Measurements from ENCODE around the gene CLIC4. TPM values are rescaled to one million over a fixed set of nuclear protein-coding genes. Genes with fewer than 3 reads are reported as not detected.
A peak's percentile ranks its signal among the peaks of the same experiment; 100 is the strongest.

CLIC4 gene
- total and polyA plus RNA-seq, 4 donors = 97.4 to 245 (median 155) TPM

GRCh38 chr1:24849672-24850295, 104.5 kb downstream of the CLIC4 start:
- Histone ChIP-seq H3K4me3 (ENCODE audit: low read depth, low read length) (no peak overlapping the region), H3K36me3 (ENCODE audit: control insufficient read depth, insufficient read depth, low read length) (no peaks in the 10 kb centered on the region), H3K27ac (ENCODE audit: low read depth, low read length) (no peak overlapping the region), H3K4me1 (ENCODE audit: control insufficient read depth, insufficient read depth, low read length) (peaks cover 11% of the 10 kb centered on the region), H3K9me3 (ENCODE audit: control insufficient read depth, insufficient read depth, low read length) (no peaks in the 10 kb centered on the region), H3K27me3 (ENCODE audit: control insufficient read depth, insufficient read depth, low read length) (peaks cover 18% of the 10 kb centered on the region)
- no peak for DNase-seq (ENCODE audit: low read depth in 4 of 6, low spot score in 6 of 6)
- 45% methylated on average over 7 of the region's 9 CpGs for WGBS (ENCODE audit: insufficient coverage)

- WGBS (ENCODE audit: insufficient coverage) = 54% methylated on average over 3 of the region's 6 CpGs
- Histone ChIP-seq H3K9me3 (ENCODE audit: control insufficient read depth, insufficient read depth, low read length) (no peaks in the 10 kb centered on the region), H3K4me1 (ENCODE audit: control insufficient read depth, insufficient read depth, low read length) (peaks cover 11% of the 10 kb centered on the region), H3K27ac (ENCODE audit: low read depth, low read length) (no peak overlapping the region), H3K4me3 (ENCODE audit: low read depth, low read length) (no peak overlapping the region), H3K36me3 (ENCODE audit: control insufficient read depth, insufficient read depth, low read length) (no peaks in the 10 kb centered on the region), H3K27me3 (ENCODE audit: control insufficient read depth, insufficient read depth, low read length) (peaks cover 18% of the 10 kb centered on the region)
- peak in 1 of 6 donors; percentile 37 for DNase-seq (ENCODE audit: low read depth in 4 of 6, low spot score in 6 of 6)
Observed at GRCh38 chr1:24850328-24850920, 105.2 kb downstream of the CLIC4 start.

GRCh38 chr1:24853649-24854048, 108.4 kb downstream of the CLIC4 start:
- no CpG with 5 or more reads among the region's 6 CpGs for WGBS (ENCODE audit: insufficient coverage)
- Histone ChIP-seq H3K27me3 (ENCODE audit: control insufficient read depth, insufficient read depth, low read length) (peaks cover 10% of the 10 kb centered on the region), H3K9me3 (ENCODE audit: control insufficient read depth, insufficient read depth, low read length) (no peaks in the 10 kb centered on the region), H3K4me1 (ENCODE audit: control insufficient read depth, insufficient read depth, low read length) (peaks cover 1% of the 10 kb centered on the region), H3K27ac (ENCODE audit: low read depth, low read length) (no peak overlapping the region), H3K36me3 (ENCODE audit: control insufficient read depth, insufficient read depth, low read length) (no peaks in the 10 kb centered on the region), H3K4me3 (ENCODE audit: low read depth, low read length) (no peak overlapping the region)
- no peak for DNase-seq (ENCODE audit: low read depth in 4 of 6, low spot score in 6 of 6)

- no peaks in the 10 kb centered on the region for H3K36me3 ChIP-seq (ENCODE audit: control insufficient read depth, insufficient read depth, low read length)
- H3K4me3 ChIP-seq (ENCODE audit: low read depth, low read length) = no peak overlapping the region
- no peak overlapping the region for H3K27ac ChIP-seq (ENCODE audit: low read depth, low read length)
- 91% methylated on average over 5 of the region's 5 CpGs for WGBS (ENCODE audit: insufficient coverage)
- no peaks in the 10 kb centered on the region for H3K27me3 ChIP-seq (ENCODE audit: control insufficient read depth, insufficient read depth, low read length)
- no peaks in the 10 kb centered on the region for H3K9me3 ChIP-seq (ENCODE audit: control insufficient read depth, insufficient read depth, low read length)
- no peaks in the 10 kb centered on the region for H3K4me1 ChIP-seq (ENCODE audit: control insufficient read depth, insufficient read depth, low read length)
- DNase-seq (ENCODE audit: low read depth in 4 of 6, low spot score in 6 of 6) = no peak
Observed at GRCh38 chr1:24855474-24855873, 110.2 kb downstream of the CLIC4 start.

GRCh38 chr1:24856787-24857506, 111.7 kb downstream of the CLIC4 start:
- Histone ChIP-seq H3K4me3 (ENCODE audit: low read depth, low read length) (no peak overlapping the region), H3K9me3 (ENCODE audit: control insufficient read depth, insufficient read depth, low read length) (no peaks in the 10 kb centered on the region), H3K36me3 (ENCODE audit: control insufficient read depth, insufficient read depth, low read length) (no peaks in the 10 kb centered on the region), H3K27me3 (ENCODE audit: control insufficient read depth, insufficient read depth, low read length) (peaks cover 2% of the 10 kb centered on the region), H3K27ac (ENCODE audit: low read depth, low read length) (no peak overlapping the region), H3K4me1 (ENCODE audit: control insufficient read depth, insufficient read depth, low read length) (no peaks in the 10 kb centered on the region)
- 87% methylated on average over 11 of the region's 16 CpGs for WGBS (ENCODE audit: insufficient coverage)
- no peak for DNase-seq (ENCODE audit: low read depth in 4 of 6, low spot score in 6 of 6)

GRCh38 chr1:24857507-24858133, 112.4 kb downstream of the CLIC4 start:
- Histone ChIP-seq H3K27me3 (ENCODE audit: control insufficient read depth, insufficient read depth, low read length) (peaks cover 2% of the 10 kb centered on the region), H3K4me3 (ENCODE audit: low read depth, low read length) (no peak overlapping the region), H3K4me1 (ENCODE audit: control insufficient read depth, insufficient read depth, low read length) (peaks cover 3% of the 10 kb centered on the region), H3K27ac (ENCODE audit: low read depth, low read length) (no peak overlapping the region), H3K9me3 (ENCODE audit: control insufficient read depth, insufficient read depth, low read length) (no peaks in the 10 kb centered on the region), H3K36me3 (ENCODE audit: control insufficient read depth, insufficient read depth, low read length) (no peaks in the 10 kb centered on the region)
- DNase-seq (ENCODE audit: low read depth in 4 of 6, low spot score in 6 of 6) = no peak
- WGBS (ENCODE audit: insufficient coverage) = 90% methylated on average over 6 of the region's 6 CpGs

- H3K27ac ChIP-seq (ENCODE audit: low read depth, low read length) = no peak overlapping the region
- H3K9me3 ChIP-seq (ENCODE audit: control insufficient read depth, insufficient read depth, low read length) = no peaks in the 10 kb centered on the region
- H3K36me3 ChIP-seq (ENCODE audit: control insufficient read depth, insufficient read depth, low read length) = no peaks in the 10 kb centered on the region
- DNase-seq (ENCODE audit: low read depth in 4 of 6, low spot score in 6 of 6) = no peak
- peaks cover 4% of the 10 kb centered on the region for H3K4me1 ChIP-seq (ENCODE audit: control insufficient read depth, insufficient read depth, low read length)
- peaks cover 2% of the 10 kb centered on the region for H3K27me3 ChIP-seq (ENCODE audit: control insufficient read depth, insufficient read depth, low read length)
- no peak overlapping the region for H3K4me3 ChIP-seq (ENCODE audit: low read depth, low read length)
- no CpG with 5 or more reads among the region's 1 CpG for WGBS (ENCODE audit: insufficient coverage)
Observed at GRCh38 chr1:24858277-24858676, 113.0 kb downstream of the CLIC4 start.

GRCh38 chr1:24859063-24860010, 114.1 kb downstream of the CLIC4 start:
- no peak overlapping the region for H3K4me3 ChIP-seq (ENCODE audit: low read depth, low read length)
- H3K36me3 ChIP-seq (ENCODE audit: control insufficient read depth, insufficient read depth, low read length) = no peaks in the 10 kb centered on the region
- H3K4me1 ChIP-seq (ENCODE audit: control insufficient read depth, insufficient read depth, low read length) = peaks cover 4% of the 10 kb centered on the region
- H3K9me3 ChIP-seq (ENCODE audit: control insufficient read depth, insufficient read depth, low read length) = no peaks in the 10 kb centered on the region
- H3K27me3 ChIP-seq (ENCODE audit: control insufficient read depth, insufficient read depth, low read length) = peaks cover 2% of the 10 kb centered on the region
- no peak overlapping the region for H3K27ac ChIP-seq (ENCODE audit: low read depth, low read length)
- 88% methylated on average over 6 of the region's 10 CpGs for WGBS (ENCODE audit: insufficient coverage)
- DNase-seq (ENCODE audit: low read depth in 4 of 6, low spot score in 6 of 6) = no peak

GRCh38 chr1:24860841-24861240, 115.6 kb downstream of the CLIC4 start:
- no peak overlapping the region for H3K4me3 ChIP-seq (ENCODE audit: low read depth, low read length)
- no peak for DNase-seq (ENCODE audit: low read depth in 4 of 6, low spot score in 6 of 6)
- H3K27me3 ChIP-seq (ENCODE audit: control insufficient read depth, insufficient read depth, low read length) = peaks cover 2% of the 10 kb centered on the region
- H3K36me3 ChIP-seq (ENCODE audit: control insufficient read depth, insufficient read depth, low read length) = no peaks in the 10 kb centered on the region
- H3K4me1 ChIP-seq (ENCODE audit: control insufficient read depth, insufficient read depth, low read length) = peaks cover 4% of the 10 kb centered on the region
- H3K9me3 ChIP-seq (ENCODE audit: control insufficient read depth, insufficient read depth, low read length) = no peaks in the 10 kb centered on the region
- no peak overlapping the region for H3K27ac ChIP-seq (ENCODE audit: low read depth, low read length)
- WGBS (ENCODE audit: insufficient coverage) = 87% methylated on average over 15 of the region's 15 CpGs
